ENCODE measurements around the gene FOSL2.

The FOSL2 gene

DNA sequence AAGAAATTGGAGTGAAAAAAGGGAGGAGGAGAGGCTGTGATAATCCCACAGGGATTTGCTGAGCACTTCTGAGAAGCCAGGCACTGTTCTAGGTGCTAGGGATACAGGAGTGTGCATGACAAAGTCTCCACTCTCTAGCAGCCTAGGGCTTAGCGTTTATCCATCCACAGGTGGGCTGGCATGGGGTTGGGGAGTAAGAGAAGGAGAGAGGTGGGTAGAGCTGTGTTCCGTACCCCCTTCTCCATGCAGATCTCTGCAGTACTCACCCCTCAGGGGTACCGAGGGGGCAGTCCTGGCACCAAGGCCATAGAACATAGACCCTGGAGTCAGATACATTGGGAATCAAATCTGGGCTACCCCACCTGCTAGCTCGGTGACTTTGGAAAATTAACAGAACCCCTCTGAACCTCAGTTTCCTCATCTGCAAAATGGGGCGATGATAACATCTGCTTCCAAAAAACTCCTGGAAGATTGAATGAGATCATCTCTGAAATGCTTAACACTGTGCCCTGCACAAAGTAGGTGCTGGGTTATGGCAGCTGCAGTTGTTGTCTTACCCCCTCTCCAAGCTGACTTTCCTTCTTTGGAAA lies 18.6 kb downstream of the FOSL2 start:
- no peak overlapping the region for H3K4me3 ChIP-seq (ENCODE audit: low read depth, low read length)

DNA sequence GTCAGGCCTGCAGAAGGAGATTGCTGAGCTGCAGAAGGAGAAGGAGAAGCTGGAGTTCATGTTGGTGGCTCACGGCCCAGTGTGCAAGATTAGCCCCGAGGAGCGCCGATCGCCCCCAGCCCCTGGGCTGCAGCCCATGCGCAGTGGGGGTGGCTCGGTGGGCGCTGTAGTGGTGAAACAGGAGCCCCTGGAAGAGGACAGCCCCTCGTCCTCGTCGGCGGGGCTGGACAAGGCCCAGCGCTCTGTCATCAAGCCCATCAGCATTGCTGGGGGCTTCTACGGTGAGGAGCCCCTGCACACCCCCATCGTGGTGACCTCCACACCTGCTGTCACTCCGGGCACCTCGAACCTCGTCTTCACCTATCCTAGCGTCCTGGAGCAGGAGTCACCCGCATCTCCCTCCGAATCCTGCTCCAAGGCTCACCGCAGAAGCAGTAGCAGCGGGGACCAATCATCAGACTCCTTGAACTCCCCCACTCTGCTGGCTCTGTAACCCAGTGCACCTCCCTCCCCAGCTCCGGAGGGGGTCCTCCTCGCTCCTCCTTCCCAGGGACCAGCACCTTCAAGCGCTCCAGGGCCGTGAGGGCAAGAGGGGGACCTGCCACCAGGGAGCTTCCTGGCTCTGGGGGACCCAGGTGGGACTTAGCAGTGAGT lies 19.4 kb downstream of the FOSL2 start:
- H3K4me3 ChIP-seq (ENCODE audit: low read depth, low read length) = no peak overlapping the region

DNA sequence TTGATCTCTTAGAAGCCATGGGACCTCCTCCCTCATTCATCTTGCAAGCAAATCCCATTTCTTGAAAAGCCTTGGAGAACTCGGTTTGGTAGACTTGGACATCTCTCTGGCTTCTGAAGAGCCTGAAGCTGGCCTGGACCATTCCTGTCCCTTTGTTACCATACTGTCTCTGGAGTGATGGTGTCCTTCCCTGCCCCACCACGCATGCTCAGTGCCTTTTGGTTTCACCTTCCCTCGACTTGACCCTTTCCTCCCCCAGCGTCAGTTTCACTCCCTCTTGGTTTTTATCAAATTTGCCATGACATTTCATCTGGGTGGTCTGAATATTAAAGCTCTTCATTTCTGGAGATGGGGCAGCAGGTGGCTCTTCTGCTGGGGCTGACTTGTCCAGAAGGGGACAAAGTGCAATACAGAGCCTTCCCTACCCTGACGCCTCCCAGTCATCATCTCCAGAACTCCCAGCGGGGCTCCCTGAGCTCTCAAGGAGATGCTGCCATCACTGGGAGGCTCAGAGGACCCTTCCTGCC lies 20.0 kb downstream of the FOSL2 start:
- no peak overlapping the region for H3K4me3 ChIP-seq (ENCODE audit: low read depth, low read length)

DNA sequence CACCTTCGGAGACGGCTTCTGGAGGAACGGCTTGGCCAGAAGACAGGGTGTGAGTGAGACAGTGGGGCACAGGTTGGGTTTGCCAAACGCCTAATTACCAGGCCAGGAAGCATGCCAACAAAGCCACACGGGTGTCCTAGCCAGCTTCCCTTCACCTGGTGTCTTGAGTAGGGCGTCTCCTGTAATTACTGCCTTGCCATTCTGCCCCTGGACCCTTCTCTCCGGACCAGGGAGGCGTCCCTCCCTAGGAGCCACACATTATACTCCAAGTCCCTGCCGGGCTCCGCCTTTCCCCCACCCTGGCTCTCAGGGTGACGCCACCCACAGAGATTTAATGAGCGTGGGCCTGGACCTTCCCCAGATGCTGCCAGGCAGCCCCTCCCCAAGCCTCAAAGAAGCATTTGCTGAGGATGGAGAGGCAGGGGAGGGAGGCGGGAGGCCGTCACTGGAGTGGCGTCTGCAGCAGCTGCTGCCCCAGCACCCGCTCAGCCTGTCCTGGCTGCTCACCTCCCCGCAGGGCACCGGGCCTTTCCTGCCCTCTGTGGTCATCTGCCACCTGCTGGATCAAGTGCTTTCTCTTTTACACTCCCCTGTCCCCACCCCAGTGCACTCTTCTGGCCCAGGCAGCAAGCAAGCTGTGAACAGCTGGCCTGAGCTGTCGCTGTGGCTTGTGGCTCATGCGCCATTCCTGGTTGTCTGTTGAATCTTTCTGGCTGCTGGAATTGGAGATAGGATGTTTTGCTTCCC lies 20.7 kb downstream of the FOSL2 start:
- H3K4me3 ChIP-seq (ENCODE audit: low read depth, low read length) = no peak overlapping the region

DNA sequence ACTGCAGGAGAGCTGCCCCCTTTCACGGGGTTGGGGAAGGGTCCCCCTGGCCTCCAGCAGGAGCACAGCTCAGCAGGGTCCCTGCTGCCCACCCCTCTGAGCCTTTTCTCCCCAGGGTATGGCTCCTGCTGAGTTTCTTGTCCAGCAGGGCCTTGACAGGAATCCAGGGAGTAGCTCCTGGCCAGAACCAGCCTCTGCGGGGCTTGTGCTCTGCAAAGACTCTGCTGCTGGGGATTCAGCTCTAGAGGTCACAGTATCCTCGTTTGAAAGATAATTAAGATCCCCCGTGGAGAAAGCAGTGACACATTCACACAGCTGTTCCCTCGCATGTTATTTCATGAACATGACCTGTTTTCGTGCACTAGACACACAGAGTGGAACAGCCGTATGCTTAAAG lies 21.2 kb downstream of the FOSL2 start:
- no peak overlapping the region for H3K4me3 ChIP-seq (ENCODE audit: low read depth, low read length)

DNA sequence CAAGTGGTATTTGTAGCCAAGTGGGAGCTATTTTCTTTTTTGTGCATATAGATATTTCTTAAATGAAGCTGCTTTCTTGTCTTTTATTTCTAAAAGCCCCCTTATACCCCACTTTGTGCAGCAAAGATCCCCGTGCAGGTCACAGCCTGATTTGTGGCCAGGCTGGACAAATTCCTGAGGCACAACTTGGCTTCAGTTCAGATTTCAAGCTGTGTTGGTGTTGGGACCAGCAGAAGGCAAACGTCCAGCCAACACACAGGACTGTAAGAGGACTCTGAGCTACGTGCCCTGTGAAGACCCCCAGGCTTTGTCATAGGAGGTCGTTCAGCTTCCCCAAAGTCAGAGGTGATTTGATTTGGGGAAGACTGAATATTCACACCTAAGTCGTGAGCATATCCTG lies 21.9 kb downstream of the FOSL2 start:
- no peak overlapping the region for H3K4me3 ChIP-seq (ENCODE audit: low read depth, low read length)

DNA sequence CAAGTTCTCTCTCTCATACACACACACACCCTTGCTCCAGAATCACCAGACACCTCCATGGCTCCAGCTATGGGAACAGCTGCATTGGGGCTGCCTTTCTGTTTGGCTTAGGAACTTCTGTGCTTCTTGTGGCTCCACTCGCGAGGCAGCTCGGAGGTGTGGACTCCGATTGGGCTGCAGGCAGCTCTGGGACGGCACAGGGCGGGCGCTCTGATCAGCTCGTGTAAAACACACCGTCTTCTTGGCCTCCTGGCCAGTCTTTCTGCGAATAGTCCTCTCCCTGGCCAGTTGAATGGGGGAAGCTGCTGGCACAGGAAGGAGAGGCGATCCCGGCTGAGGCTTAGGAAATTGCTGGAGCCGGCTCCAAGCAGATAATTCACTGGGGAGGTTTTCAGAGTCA lies 22.4 kb downstream of the FOSL2 start:
- H3K4me3 ChIP-seq (ENCODE audit: low read depth, low read length) = no peak overlapping the region

DNA sequence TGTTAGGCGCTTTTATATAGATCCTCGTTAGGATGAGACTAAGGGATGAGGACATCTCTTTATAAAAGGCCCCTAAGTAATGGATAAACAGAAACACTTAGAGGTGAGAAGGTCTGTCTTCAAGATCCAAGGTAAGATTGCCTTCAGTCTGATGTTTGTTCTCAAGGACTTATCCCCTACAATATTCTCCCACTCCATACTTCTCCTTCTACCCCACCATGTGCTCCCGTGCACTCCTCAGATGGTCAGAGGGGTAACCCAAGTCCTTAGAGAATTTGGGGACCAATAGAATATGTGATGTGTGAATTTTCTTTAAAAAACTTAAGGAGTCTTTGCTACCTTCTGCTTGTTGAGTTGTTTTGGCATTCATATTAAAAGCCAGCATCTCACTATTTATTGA lies 23.1 kb downstream of the FOSL2 start:
- H3K4me3 ChIP-seq (ENCODE audit: low read depth, low read length) = no peak overlapping the region

DNA sequence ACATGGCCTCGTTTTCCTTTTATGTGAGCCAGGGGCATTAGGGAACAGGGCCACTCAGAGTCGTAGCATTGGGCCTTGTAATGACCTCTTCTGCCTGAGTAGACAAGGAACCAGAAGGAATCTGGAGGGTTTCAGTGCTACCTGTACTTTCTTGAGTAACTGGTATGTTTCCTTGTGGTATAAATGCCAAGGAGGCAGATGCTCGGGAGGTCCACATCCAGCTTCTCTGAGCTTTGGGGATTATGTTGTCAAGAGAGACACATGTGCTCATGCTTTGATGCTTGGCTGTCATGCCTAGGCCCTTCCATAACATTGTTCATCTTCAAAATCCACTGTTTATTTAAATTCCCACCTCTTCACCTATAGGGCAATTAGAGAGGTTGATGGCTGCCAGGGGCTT lies 26.3 kb downstream of the FOSL2 start:
- H3K4me3 ChIP-seq (ENCODE audit: low read depth, low read length) = no peak overlapping the region

DNA sequence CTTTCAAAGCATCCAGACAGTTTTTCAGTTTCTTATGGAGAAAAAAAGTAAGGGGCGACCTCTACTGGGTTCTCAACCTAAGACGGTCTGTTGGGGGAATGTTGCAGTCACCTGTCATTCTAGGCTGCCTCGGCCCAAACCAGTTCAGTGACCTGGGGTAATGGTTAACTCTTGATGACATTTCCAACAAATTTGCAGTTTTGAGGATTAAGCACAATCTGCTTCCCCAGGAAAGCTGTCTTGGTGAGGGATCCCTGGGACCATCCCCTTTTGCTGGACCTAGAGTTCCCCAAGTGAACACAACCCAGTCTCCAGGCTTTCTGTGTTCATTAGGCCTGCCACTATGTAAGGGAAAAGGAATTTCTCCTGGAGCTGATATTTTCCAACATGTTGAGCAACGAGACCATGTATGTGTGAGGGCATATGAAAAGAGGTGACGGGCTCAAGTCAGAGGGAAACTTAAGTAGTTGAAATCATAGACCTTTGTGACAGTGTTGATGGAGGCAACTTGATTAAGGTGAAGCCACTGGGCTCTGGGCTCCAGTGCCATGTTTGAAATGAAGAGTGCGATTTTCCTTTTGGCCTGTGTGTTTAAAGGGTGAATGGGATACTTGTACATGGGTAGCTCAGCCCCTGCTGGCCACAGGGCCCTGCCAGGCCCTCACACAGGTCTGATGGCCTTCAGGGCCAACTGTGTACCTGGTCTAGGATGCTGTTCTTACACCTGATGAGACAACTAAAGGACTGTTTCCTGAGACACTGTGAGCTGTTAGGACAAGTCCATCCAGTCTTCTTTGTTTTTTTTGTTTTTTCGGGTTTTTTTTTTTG lies 27.0 kb downstream of the FOSL2 start:
- H3K4me3 ChIP-seq (ENCODE audit: low read depth, low read length) = no peak overlapping the region

DNA sequence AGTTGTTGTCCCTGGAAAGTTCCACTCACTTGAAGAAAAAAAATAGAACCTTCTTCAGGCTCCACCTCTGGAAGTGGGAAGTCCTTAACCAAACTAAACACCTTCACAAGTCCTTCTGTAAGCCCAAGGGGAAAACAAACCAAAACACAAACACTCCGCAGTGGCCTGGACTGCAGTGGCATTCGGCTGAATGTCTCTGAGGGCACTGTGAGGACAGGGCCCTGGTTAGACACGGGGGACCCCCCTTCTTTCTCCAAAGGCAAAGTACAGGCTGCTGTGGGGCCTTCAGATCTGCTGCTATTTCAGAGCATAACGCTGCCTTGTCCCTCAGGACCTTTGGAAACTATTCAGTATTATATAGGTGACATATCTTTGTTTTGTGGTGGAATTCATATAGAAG lies 28.1 kb downstream of the FOSL2 start:
- H3K4me3 ChIP-seq (ENCODE audit: low read depth, low read length) = no peak overlapping the region

DNA sequence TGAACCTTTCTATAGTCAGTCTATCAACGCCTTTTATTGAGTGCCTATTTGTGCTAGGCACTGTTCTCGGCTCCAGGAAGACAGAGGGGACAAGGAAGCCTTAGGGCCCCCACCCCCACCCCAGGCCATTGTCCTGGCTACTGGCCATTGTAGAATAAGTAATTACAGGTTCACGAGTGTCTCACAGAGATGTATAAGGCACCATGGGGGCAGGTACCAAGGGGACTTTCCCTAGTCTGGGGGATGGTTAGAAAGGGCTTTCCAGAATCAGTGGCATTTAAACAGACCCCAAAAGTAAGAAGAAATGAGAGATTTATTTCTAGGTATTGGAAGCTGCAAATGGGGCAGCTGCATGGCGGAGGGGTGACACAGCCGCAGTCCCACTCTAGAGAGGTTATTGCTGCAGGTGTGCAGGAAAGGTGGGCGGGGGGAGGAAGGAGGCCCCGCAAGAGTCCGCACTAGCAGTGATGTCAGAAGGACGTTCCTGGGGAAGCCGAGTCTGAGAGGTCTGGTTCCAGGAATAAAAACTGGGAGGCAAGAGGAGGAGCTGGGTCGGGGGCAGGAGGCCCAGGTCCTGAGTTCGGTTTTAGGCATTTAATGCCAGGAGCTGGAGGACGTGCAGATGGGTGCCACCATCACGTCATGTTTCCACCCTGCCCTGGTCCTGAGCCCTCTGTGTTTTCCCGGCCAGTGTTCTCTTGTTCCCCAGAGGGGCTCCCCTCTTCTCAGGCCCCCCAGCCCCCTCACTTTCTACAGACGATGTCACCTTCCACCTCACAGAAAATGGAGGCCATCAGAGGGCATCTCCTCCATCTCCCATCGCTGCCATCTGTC lies 30.5 kb downstream of the FOSL2 start:
- no peak overlapping the region for H3K4me3 ChIP-seq (ENCODE audit: low read depth, low read length)

DNA sequence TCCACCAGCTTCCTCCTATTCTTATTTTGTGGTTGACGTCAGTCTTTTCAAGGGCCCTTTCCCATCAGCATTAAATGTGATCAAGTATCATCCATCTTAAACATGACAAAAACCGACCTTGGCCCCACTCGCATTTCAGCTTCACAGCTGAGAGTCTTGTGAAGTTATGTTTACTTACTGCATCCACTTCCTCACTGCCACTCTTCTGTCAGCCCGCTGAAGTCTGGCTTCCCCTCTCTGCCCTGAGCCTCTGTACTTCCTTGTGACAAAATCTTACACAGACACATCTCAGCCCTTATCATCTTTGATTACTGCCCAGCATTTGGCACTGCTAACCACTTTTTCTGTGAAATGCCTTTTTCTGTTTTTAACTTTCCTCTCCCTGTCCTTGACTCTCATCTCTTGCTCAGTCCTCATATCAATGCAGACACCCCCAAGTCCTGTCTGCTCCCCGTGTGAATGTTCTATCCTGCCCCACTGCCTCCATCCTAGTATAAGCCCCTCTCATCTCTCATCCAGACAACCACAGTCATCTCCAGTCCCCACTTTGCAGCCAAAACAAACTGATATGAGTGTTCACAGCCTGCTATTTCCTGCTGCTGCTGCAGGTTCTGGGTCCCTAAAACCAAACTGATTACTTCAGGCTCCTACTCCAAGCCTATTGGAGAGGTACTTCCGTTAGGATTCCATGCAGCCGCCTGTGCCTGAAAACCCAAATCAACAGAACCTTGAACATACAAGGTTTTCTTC lies 31.4 kb downstream of the FOSL2 start:
- no peak overlapping the region for H3K4me3 ChIP-seq (ENCODE audit: low read depth, low read length)

DNA sequence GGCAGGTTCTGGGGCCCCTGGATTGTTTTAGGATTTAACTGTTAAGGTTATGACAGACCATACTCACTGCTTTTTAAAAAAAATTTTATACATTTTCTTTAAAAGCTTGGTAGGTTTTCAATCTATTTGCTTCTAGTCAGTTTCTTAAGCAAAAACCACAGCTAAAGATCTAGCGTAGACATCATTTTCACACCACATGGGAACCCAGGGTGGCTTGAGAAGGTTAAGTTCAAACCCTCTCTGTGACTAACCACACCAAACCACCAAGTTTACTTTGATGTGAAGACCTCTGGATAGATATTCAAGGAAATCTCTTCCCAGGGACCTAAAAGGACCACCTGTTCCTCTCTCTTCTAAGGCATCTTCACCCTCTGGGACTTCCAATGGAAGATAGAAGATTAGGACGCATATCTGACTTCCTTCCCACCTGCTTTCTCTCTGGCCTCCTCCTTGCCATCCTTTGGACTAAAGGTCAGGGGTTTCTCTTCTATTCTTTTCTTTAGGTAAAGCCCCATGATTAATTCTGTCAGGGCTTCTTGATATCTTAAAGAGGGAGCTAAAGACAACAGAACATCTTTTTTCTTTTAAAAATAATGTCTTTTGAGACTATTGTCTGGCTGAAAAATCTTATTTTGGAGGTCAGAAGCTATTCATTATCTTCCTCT lies 32.3 kb downstream of the FOSL2 start:
- no peak overlapping the region for H3K4me3 ChIP-seq (ENCODE audit: low read depth, low read length)

DNA sequence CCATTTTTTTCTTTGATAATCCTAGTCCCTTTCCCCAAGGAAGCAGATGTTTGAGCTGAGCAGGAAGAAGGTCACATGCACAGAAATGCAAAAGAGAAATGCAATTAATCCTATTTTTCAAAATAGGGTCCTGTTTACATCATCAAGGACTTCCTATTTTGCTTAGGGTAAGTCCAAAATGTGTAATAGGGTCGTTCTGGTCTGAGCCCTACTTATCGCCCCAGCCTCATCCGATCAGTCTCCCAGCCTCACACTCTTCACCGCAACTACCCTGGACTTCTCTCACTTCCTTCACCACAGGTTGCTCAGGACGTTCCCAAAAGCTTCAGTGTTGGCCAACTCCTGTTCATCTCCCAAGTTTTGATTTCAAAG lies 32.8 kb downstream of the FOSL2 start:
- H3K4me3 ChIP-seq (ENCODE audit: low read depth, low read length) = no peak overlapping the region

DNA sequence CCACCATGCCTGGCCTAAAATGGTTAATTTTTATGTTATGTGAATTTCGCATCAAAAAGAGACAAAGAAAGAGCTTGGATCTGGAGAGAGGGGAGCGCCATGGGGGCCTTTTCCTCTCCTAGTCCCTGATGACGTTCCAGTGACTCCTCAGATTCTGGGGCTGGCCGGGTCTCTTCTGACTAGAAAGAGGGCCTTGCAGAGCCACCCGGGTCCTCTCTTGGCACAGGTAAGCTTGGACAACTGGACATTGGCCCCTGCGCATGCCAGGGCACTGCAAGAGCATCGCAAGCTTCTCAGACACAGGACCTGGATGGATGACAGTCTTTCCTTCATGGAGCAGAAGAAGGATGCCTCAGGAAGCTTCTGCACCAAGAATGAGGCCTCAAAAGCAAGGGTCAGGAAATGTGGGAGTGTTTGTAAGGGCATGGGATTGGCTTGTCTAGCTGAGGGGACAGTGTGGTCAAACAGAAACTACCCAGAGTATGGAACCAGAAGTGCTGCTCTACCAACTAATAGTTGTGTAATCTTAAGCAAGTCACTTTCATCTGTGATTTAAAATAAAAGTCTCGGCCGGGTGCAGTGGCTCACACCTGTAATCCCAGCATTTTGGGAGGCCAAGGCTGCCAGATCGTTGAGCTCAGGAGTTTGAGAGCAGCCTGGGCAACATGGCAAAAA lies 35.2 kb downstream of the FOSL2 start:
- no peak overlapping the region for H3K4me3 ChIP-seq (ENCODE audit: low read depth, low read length)

DNA sequence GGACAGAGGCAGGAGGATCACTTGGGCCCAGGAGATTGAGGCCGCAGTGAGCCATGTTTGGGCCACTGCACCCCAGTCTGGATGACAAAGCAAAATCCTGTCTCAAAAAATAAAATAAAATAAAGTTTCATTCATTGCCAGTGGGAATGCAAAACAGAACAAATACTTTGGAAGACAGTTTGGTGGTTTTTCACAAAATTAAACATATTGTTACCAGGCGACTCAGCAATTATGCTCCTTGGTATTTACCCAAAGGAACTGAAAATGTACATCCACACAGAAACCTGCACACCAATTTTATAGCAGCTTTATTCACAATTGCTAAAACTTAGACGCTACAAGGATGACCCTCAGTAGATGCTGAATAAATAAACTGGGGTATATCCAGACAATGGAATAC lies 35.8 kb downstream of the FOSL2 start:
- H3K4me3 ChIP-seq (ENCODE audit: low read depth, low read length) = no peak overlapping the region

DNA sequence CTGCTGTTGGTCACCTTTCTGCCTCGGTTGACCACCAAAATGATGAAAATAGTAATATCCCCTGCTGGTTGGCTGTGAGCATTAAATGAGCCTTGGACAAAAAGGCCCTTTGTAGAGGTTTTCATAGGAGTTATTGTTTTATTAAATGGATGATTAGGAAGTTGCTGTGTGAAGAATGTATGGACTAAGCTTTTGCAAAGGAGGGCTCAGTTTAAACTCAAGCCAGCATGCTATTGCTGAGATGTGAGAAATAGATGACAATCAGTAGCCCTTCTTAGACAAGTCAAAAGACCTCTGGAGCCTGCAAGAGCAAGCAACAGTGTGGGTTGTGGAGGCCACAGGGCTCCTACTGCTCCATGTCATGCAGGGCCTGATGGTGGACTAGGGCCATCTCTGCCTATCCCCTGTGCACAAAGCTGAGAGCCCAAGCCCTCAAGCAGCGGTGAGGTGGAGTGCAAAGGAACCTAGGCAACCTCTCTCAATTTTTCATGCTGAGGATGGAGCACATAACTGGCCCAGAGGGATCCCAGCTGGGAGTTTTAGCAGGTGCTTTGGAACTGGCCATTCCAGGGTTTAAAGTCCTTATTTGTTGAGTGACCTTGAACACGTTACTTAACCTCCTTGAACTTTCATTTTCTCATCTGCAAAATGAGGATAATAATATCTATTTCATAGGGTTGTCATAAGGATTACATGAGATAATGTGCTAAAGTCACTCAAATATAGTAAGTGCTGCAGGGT lies 37.1 kb downstream of the FOSL2 start:
- H3K4me3 ChIP-seq (ENCODE audit: low read depth, low read length) = no peak overlapping the region
